H1 (cell line): ENCODE data around the gene MB. TPM values are rescaled to one million over a fixed set of nuclear protein-coding genes. Genes with fewer than 3 reads are reported as not detected.

ENCODE experiments used
- CHD7 ChIP-seq: fragments of 300-600 bp; sonication (generic); IDR thresholded peaks from 2 replicates; pipeline ENCODE4 v1.7.1; 2012; ENCODE audit warnings: low read length, moderate library complexity, mild to moderate bottlenecking, inconsistent platforms; ENCODE audit not compliant: insufficient replicate concordance
- GTF2F1 ChIP-seq: IDR thresholded peaks from 2 replicates; pipeline ENCODE4 v1.6.1; 2012; ENCODE audit warnings: low read depth, low read length, improper control_type of control experiment, borderline replicate concordance
- JUN ChIP-seq: IDR thresholded peaks from 2 replicates; pipeline ENCODE4 v1.6.1; 2011; ENCODE audit warnings: low read depth, mild to moderate bottlenecking, improper control_type of control experiment, low read length
- POLR2AphosphoS5 ChIP-seq: IDR thresholded peaks from 2 replicates; pipeline ENCODE4 v1.6.1; 2011; ENCODE audit warnings: low read depth, low read length
- SIN3A ChIP-seq, 2 experiments: IDR thresholded peaks in 1 of 2; conservative IDR thresholded peaks in 1 of 2; 2 replicates each; pipeline ENCODE4 v1.6.1; 2011 to 2012; ENCODE audit warnings: low read length in 2 of 2, improper control_type of control experiment in 1 of 2, low read depth in 1 of 2, mild to moderate bottlenecking in 1 of 2
- TAF1 ChIP-seq: IDR thresholded peaks from 2 replicates; pipeline ENCODE4 v1.6.1; 2011; ENCODE audit warnings: mild to moderate bottlenecking, low read depth, low read length
- polyA plus RNA-seq, 7 experiments: library from polyadenylated mRNA; depleted of rRNA in 3 of 7; stranded (reverse) in 5 of 7; unstranded in 2 of 7; fragments of >200 nt in 5 of 7; fragments of 200-250 nt in 2 of 7; gene quantifications; 1 replicate in 5 of 7; 2 replicates in 1 of 7; 4 replicates in 1 of 7; pipeline versions ENCODE4 v1.2.1 to v1.2.3, GENCODE V29; 2011 to 2013; ENCODE audit warnings: missing spikeins in 2 of 7, mixed read lengths in 2 of 7
- total RNA-seq: library from RNA; stranded (reverse); fragmentation: NEBNext Ultra II Directional; extraction: Animal tissue kit (Norgen Biotek cat#: 25700); gene quantifications from 2 replicates; pipeline ENCODE4 v1.2.1, GENCODE V29; 2021

The MB gene
- total and polyA plus RNA-seq, 2 of the 8 experiments (the other 6 are each of a cell fraction or from before 2014, with no cell fraction given) = 1.5 TPM; not detected in 1

- TF ChIP-seq CHD7 = no peak
- no peak for TF ChIP-seq TAF1
- TF ChIP-seq SIN3A (conservative IDR thresholded peaks at IDR 0.05 in 1 of 2, IDR thresholded peaks at IDR 0.05 in 1 of 2; ENCODE audit: low read depth in 1 of 2, low read length in 2 of 2) = no peak
- no peak for TF ChIP-seq POLR2AphosphoS5
- TF ChIP-seq JUN = no peak
- TF ChIP-seq GTF2F1 = no peak
These were observed 15.8 kb upstream of the MB start (continued) for GRCh38 chr22:35632935-35633334.
